HepG2 (cell line): ENCODE results near the gene OSR1. TPM values are rescaled to one million over a fixed set of nuclear protein-coding genes. Genes with fewer than 3 reads are reported as not detected.

Experiments used
- KAT2B ChIP-seq: fragments of 150-350 bp; IDR thresholded peaks from 2 replicates; pipeline ENCODE4 v1.6.1; 2014; ENCODE audit warnings: low read depth, low read length, borderline replicate concordance
- KDM5A ChIP-seq: fragments of 200-600 bp; sonication (generic); IDR thresholded peaks from 2 replicates; pipeline ENCODE4 v1.7.0; 2018; ENCODE audit warnings: antibody characterized with exemption, mild to moderate bottlenecking, low read length, borderline replicate concordance
- SMYD3 ChIP-seq: sonication (generic); formaldehyde crosslinking; IDR thresholded peaks from 2 replicates; pipeline ENCODE4 v1.8.1; 2023; ENCODE audit warnings: mild to moderate bottlenecking, missing genetic modification reagents
- ZNF20 ChIP-seq: sonication (generic); formaldehyde crosslinking; IDR thresholded peaks from 2 replicates; pipeline ENCODE4 v1.4.0; 2020; ENCODE audit warnings: mild to moderate bottlenecking, moderate library complexity, missing genetic modification reagents
- ZNF282 ChIP-seq: fragments of 450-650 bp; IDR thresholded peaks from 2 replicates; pipeline ENCODE4 v1.6.1; 2018; ENCODE audit not compliant: partially characterized antibody
- ZNF317 ChIP-seq: sonication (generic); formaldehyde crosslinking; IDR thresholded peaks from 2 replicates; pipeline ENCODE4 v1.5.0; 2020; ENCODE audit warnings: mild to moderate bottlenecking, missing genetic modification reagents
- ZNF34 ChIP-seq: sonication (generic); formaldehyde crosslinking; IDR thresholded peaks from 2 replicates; pipeline ENCODE4 v1.4.0; 2020; ENCODE audit warnings: mild to moderate bottlenecking, missing genetic modification reagents, borderline replicate concordance
- ZNF354B ChIP-seq: sonication (generic); formaldehyde crosslinking; IDR thresholded peaks from 2 replicates; pipeline ENCODE4 v1.8.0; 2022; ENCODE audit warnings: mild to moderate bottlenecking, missing genetic modification reagents
- ZNF761 ChIP-seq: sonication (generic); formaldehyde crosslinking; conservative IDR thresholded peaks from 2 replicates; pipeline ENCODE4 v1.4.0; 2020; ENCODE audit warnings: mild to moderate bottlenecking, missing genetic modification reagents
- ZNF800 ChIP-seq: sonication (generic); formaldehyde crosslinking; IDR thresholded peaks from 2 replicates; pipeline ENCODE4 v1.4.0; 2020; ENCODE audit warnings: missing genetic modification reagents
- ZNF839 ChIP-seq: sonication (generic); formaldehyde crosslinking; IDR thresholded peaks from 2 replicates; pipeline ENCODE4 v1.4.0; 2020; ENCODE audit warnings: missing genetic modification reagents, mild to moderate bottlenecking, borderline replicate concordance
- ZNF879 ChIP-seq: sonication (generic); formaldehyde crosslinking; IDR thresholded peaks from 2 replicates; pipeline ENCODE4 v1.8.1; 2023; ENCODE audit warnings: missing genetic modification reagents
- ZNF883 ChIP-seq: sonication (generic); formaldehyde crosslinking; IDR thresholded peaks from 2 replicates; pipeline ENCODE4 v1.5.1; 2020; ENCODE audit warnings: mild to moderate bottlenecking, missing genetic modification reagents; ENCODE audit errors: not compliant biosample characterization
- polyA plus RNA-seq, 8 experiments: library from polyadenylated mRNA; depleted of rRNA in 3 of 8; stranded (reverse) in 7 of 8; unstranded in 1 of 8; fragments of >200 nt; fragmentation: Illumina TruSeq in 4 of 8; extraction: Trizol in 4 of 8; gene quantifications; 2 replicates each; pipeline versions ENCODE4 v1.2.1 to v1.2.3, GENCODE V29; 2011 to 2016; ENCODE audit warnings: low read depth in 4 of 8, missing spikeins in 1 of 8, mixed read lengths in 1 of 8; ENCODE audit not compliant: insufficient read depth in 1 of 8
- total RNA-seq, 5 experiments: library from RNA; depleted of rRNA; stranded (reverse); fragments of >200 nt; fragmentation: Illumina TruSeq; extraction: Trizol; gene quantifications; 2 replicates each; pipeline ENCODE4 v1.2.3, GENCODE V29; 2016; ENCODE audit warnings: low read depth in 1 of 5
- TF ChIP-seq, protein P1 (sequence below): sonication (generic); formaldehyde crosslinking; IDR thresholded peaks from 2 replicates; pipeline ENCODE4 v1.8.0; 2022; ENCODE audit warnings: mild to moderate bottlenecking, missing genetic modification reagents
- TF ChIP-seq, protein P2 (sequence below): sonication (generic); formaldehyde crosslinking; IDR thresholded peaks from 2 replicates; pipeline ENCODE4 v1.8.1; 2023; ENCODE audit warnings: mild to moderate bottlenecking, missing genetic modification reagents, borderline replicate concordance
- TF ChIP-seq, protein P3 (sequence below): IDR thresholded peaks from 2 replicates; pipeline ENCODE4 v1.6.1; 2016; ENCODE audit warnings: mild to moderate bottlenecking
- TF ChIP-seq, protein P4 (sequence below): sonication (generic); formaldehyde crosslinking; IDR thresholded peaks from 2 replicates; pipeline ENCODE4 v1.4.0; 2020; ENCODE audit warnings: missing genetic modification reagents, borderline replicate concordance
- TF ChIP-seq, protein P5 (sequence below): sonication (generic); formaldehyde crosslinking; conservative IDR thresholded peaks from 2 replicates; pipeline ENCODE4 v1.4.0; 2020; ENCODE audit warnings: missing genetic modification reagents

OSR1 gene
- total and polyA plus RNA-seq, 2 of the 13 experiments (the other 11 are each of a cell fraction or from before 2014, with no cell fraction given): 0.63 to 1.1 TPM

DNA sequence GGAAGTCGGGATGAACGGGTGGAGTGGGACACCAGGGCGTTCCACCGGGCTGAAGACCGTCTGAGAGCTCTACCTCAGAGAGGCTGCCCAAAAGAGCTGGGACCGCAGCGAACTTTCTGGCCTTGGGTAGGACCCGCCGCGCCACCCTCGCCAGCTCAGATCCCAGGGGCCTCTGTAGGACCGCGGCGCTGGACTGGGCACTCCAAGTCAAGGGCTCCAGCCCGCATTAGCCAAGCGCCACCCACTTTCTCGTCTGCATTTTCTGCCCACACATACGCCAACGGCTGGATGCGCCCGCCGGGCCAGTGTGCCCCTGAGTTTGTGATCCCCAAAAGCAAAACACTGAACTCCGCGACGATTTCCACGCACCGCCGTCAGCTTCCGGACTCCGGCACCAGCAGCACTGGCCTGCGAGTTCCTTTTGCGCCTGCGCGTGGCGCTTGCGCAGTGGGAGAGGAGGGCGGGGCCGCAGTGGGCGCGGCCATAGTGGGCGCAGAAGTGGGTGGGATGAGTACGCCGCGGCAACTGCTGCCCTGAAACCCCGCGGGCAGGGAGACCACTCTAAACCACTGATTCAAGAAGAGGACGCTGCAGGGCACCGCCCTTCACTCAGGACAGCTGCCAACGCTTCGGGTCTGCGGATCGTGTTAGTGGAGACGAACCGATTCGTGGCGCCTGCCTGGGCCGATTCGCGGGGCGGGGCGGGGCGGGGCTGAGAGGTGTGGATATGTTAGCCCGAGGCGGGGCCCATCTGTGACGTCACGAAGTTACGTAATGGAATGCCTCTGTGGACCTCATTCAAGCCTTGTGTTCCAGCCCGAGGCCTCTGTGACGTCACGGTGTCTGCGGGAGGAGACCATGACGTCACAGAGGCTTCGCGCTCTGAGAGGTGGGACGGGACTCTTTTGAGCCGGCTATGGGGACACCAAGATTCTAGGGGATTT is 10.5 kb downstream of the OSR1 start (continued):
- peak; percentile 72; the same call in 1 of the 2 replicates for TF ChIP-seq ZNF761
- TF ChIP-seq ZNF839: 0 out of 2 replicates have a peak, but pooled peaks have one; percentile 71
- peak; percentile 84 for TF ChIP-seq ZNF883 (CRISPR knock-in tag)
- peak; percentile 87; the same call in 1 of the 2 replicates for TF ChIP-seq ZNF800
- TF ChIP-seq, protein P1, sequence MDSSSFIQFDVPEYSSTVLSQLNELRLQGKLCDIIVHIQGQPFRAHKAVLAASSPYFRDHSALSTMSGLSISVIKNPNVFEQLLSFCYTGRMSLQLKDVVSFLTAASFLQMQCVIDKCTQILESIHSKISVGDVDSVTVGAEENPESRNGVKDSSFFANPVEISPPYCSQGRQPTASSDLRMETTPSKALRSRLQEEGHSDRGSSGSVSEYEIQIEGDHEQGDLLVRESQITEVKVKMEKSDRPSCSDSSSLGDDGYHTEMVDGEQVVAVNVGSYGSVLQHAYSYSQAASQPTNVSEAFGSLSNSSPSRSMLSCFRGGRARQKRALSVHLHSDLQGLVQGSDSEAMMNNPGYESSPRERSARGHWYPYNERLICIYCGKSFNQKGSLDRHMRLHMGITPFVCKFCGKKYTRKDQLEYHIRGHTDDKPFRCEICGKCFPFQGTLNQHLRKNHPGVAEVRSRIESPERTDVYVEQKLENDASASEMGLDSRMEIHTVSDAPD (CRISPR knock-in tag): no peak
- TF ChIP-seq, protein P2, sequence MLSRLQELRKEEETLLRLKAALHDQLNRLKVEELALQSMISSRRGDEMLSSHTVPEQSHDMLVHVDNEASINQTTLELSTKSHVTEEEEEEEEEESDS: 0 out of 2 replicates have a peak, but pooled peaks have one; percentile 66
- 0 out of 2 replicates have a peak, but pooled peaks have one; percentile 71 for TF ChIP-seq ZNF879 (CRISPR knock-in tag)
- TF ChIP-seq, protein P3, sequence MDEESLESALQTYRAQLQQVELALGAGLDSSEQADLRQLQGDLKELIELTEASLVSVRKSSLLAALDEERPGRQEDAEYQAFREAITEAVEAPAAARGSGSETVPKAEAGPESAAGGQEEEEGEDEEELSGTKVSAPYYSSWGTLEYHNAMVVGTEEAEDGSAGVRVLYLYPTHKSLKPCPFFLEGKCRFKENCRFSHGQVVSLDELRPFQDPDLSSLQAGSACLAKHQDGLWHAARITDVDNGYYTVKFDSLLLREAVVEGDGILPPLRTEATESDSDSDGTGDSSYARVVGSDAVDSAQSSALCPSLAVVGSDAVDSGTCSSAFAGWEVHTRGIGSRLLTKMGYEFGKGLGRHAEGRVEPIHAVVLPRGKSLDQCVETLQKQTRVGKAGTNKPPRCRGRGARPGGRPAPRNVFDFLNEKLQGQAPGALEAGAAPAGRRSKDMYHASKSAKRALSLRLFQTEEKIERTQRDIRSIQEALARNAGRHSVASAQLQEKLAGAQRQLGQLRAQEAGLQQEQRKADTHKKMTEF (CRISPR knock-in tag): peak; percentile 85
- TF ChIP-seq KDM5A: peak; percentile 92; the same call in 1 of the 2 replicates
- no peak for TF ChIP-seq KAT2B
- no peak for TF ChIP-seq SMYD3 (CRISPR knock-in tag)
- TF ChIP-seq ZNF354B: peak; percentile 92
- no peak for TF ChIP-seq ZNF282
- TF ChIP-seq ZNF317 (CRISPR knock-in tag): peak; percentile 92
- TF ChIP-seq ZNF34: peak; percentile 48; the same call in 1 of the 2 replicates
- peak; percentile 97 for TF ChIP-seq ZNF20 (CRISPR knock-in tag)
- TF ChIP-seq, protein P4, sequence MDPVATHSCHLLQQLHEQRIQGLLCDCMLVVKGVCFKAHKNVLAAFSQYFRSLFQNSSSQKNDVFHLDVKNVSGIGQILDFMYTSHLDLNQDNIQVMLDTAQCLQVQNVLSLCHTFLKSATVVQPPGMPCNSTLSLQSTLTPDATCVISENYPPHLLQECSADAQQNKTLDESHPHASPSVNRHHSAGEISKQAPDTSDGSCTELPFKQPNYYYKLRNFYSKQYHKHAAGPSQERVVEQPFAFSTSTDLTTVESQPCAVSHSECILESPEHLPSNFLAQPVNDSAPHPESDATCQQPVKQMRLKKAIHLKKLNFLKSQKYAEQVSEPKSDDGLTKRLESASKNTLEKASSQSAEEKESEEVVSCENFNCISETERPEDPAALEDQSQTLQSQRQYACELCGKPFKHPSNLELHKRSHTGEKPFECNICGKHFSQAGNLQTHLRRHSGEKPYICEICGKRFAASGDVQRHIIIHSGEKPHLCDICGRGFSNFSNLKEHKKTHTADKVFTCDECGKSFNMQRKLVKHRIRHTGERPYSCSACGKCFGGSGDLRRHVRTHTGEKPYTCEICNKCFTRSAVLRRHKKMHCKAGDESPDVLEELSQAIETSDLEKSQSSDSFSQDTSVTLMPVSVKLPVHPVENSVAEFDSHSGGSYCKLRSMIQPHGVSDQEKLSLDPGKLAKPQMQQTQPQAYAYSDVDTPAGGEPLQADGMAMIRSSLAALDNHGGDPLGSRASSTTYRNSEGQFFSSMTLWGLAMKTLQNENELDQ: no peak
- TF ChIP-seq, protein P5, sequence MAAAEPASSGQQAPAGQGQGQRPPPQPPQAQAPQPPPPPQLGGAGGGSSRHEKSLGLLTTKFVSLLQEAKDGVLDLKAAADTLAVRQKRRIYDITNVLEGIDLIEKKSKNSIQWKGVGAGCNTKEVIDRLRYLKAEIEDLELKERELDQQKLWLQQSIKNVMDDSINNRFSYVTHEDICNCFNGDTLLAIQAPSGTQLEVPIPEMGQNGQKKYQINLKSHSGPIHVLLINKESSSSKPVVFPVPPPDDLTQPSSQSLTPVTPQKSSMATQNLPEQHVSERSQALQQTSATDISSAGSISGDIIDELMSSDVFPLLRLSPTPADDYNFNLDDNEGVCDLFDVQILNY (CRISPR knock-in tag): no peak; the same call in 1 of the 2 replicates
